ENCODE data around the gene AHCY. TPM values are rescaled to one million over a fixed set of nuclear protein-coding genes. Genes with fewer than 3 reads are reported as not detected.
"Not testable (repeated sequence)": the region's sequence is repeated elsewhere in the genome, so short reads cannot be mapped to it uniquely, and the experiment has no call there.

The AHCY gene
- total RNA-seq, 5 donors from 2014 or later (not counting 1 experiment from before 2014, with no cell fraction given): 15.3 to 28.3 (median 23.9) TPM

DNA sequence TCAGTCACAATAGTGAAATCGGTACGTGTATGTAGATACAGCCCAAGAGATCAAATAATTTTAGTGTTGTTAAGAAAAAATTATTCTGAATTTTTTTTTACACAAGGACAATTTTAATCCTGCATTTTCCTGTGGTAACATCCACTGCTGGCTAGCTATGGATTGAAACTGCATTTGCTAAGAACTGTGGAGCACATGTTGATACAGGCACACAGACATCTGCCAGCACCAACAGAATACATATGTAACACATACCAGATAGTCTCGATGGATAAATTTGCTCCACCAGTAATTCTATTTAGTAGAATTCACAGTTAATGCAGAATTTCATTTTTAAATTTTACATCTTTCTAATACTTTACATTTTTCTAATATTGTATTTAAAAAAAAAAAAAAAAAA is 59.8 kb downstream of the AHCY start:
- no peaks in the 10 kb centered on the region for H3K36me3 ChIP-seq (ENCODE audit: control insufficient read depth in 2 of 2, extremely low read depth in 1 of 2, insufficient read depth in 1 of 2, low read length in 1 of 2)
- ChIA-PET CTCF (no interaction called here), POLR2A (no interaction called here)
- H3K27ac Mint-ChIP-seq: no peak overlapping the region
- DNase-seq (no peak), ATAC-seq (replicated peaks in 1 of 4) (no peak)
- H3K27me3 Mint-ChIP-seq: peaks cover under 1 to 9% of the 10 kb centered on the region in 2 donors
- no peak overlapping the region for H3K27ac ChIP-seq (ENCODE audit: low read length)
- peaks cover under 1 to 2% (median 2%) of the 10 kb centered on the region in 3 donors for H3K9me3 Mint-ChIP-seq
- no CpG with 5 or more reads among the region's 3 CpGs for WGBS (ENCODE audit: insufficient coverage)
- peaks cover 8 to 14% of the 10 kb centered on the region in 2 experiments for H3K4me1 ChIP-seq (ENCODE audit: control insufficient read depth in 1 of 2, extremely low read depth in 1 of 2, insufficient read depth in 2 of 2, low read length in 2 of 2)
- H3K9me3 ChIP-seq: no peaks in the 10 kb centered on the region
- no peak overlapping the region for H3K4me3 Mint-ChIP-seq
- peaks cover 0 to 4% of the 10 kb centered on the region in 2 experiments for H3K27me3 ChIP-seq (replicated peaks in 1 of 2; ENCODE audit: control insufficient read depth in 2 of 2, extremely low read depth in 1 of 2, insufficient read depth in 2 of 2, low read length in 1 of 2)
- H3K4me1 Mint-ChIP-seq: peaks cover 22 to 27% (median 23%) of the 10 kb centered on the region in 3 donors
- H3K36me3 Mint-ChIP-seq: peaks cover under 1% of the 10 kb centered on the region
- no peak overlapping the region for H3K4me3 ChIP-seq (ENCODE audit: control insufficient read depth in 1 of 2, extremely low read depth in 1 of 2, low read length in 1 of 2)

DNA sequence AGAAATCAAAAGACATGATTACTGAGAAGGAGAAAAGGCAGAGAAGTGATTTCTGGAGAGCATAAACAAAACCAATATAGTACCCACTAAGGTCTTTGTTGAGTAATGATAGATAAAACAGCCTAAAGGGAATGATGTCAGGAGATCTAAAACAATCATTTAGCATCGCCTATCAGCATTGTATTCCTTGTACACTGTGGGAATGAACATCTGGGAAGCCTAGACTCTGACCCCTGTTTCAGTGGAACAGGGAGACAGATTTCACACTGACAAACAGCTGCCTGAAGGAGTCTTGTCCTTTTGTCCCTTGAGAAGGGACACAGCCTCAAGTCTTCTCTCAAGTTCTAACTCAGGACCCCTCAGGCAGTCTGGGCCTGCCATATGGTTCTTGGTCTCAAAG is 60.3 kb downstream of the AHCY start:
- ATAC-seq (replicated peaks in 1 of 4): no peak
- CTCF ChIA-PET: no interaction called here

DNA sequence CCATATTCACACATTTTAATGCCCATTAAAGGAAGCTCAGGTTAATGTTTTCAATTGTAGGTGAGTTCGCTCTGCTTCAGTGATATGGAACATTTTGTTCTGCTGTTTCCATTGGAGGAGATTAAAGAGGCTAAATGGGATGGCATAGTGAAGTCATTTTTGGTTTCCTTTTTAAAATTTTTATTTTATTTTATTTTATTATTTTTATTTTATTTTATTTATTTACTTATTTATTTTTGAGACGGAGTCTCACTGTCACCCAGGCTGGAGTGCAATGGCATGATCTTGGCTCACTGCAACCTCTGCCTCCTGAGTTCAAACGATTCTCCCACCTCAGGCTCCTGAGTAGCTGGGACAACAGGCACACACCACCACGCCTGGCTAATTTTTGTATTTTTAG is 61.1 kb downstream of the AHCY start:
- H3K9me3 Mint-ChIP-seq: peaks cover 10 to 16% (median 13%) of the 10 kb centered on the region in 3 donors
- no CpG with 5 or more reads among the region's 4 CpGs for WGBS (ENCODE audit: insufficient coverage)
- H3K4me1 ChIP-seq (ENCODE audit: control insufficient read depth in 1 of 2, extremely low read depth in 1 of 2, insufficient read depth in 2 of 2, low read length in 2 of 2): peaks cover 8 to 14% of the 10 kb centered on the region in 2 experiments
- DNase-seq; H3K36me3 ChIP-seq (ENCODE audit: control insufficient read depth in 2 of 2, extremely low read depth in 1 of 2, insufficient read depth in 1 of 2, low read length in 1 of 2); H3K27me3 ChIP-seq (replicated peaks in 1 of 2; ENCODE audit: control insufficient read depth in 2 of 2, extremely low read depth in 1 of 2, insufficient read depth in 2 of 2, low read length in 1 of 2); H3K4me3 ChIP-seq (ENCODE audit: control insufficient read depth in 1 of 2, extremely low read depth in 1 of 2, low read length in 1 of 2); H3K4me3 Mint-ChIP-seq; H3K9me3 ChIP-seq; H3K27ac ChIP-seq (ENCODE audit: low read length); POLR2A ChIA-PET; ATAC-seq (replicated peaks in 1 of 4); H3K27me3 Mint-ChIP-seq; H3K27ac Mint-ChIP-seq: not testable (repeated sequence)
- CTCF ChIA-PET: interaction anchor here in 1 of 2 donors (0.8 kb wide), 1 partner anchor 10 kb away, joined by 3 read pairs; no protein-coding TSS in a partner anchor
- peaks cover 22 to 27% (median 23%) of the 10 kb centered on the region in 3 donors for H3K4me1 Mint-ChIP-seq
- peaks cover 10% of the 10 kb centered on the region for H3K36me3 Mint-ChIP-seq

More for the DNA sequence above, 60.3 kb downstream of the AHCY start:
- Mint-ChIP-seq H3K9me3 (peaks cover 5 to 7% (median 6%) of the 10 kb centered on the region in 3 donors), H3K4me3 (no peak overlapping the region), H3K4me1 (peaks cover 22 to 27% (median 23%) of the 10 kb centered on the region in 3 donors), H3K36me3 (peaks cover 6% of the 10 kb centered on the region), H3K27ac (peak overlapping the region in 1 of 2 donors; percentile 7), H3K27me3 (peaks cover 4 to 9% of the 10 kb centered on the region in 2 donors)
- no peaks in the 10 kb centered on the region for H3K36me3 ChIP-seq (ENCODE audit: control insufficient read depth in 2 of 2, extremely low read depth in 1 of 2, insufficient read depth in 1 of 2, low read length in 1 of 2)
- no peak for DNase-seq
- POLR2A ChIA-PET: no interaction called here
- no peak overlapping the region for H3K27ac ChIP-seq (ENCODE audit: low read length)
- peaks cover 0 to 4% of the 10 kb centered on the region in 2 experiments for H3K27me3 ChIP-seq (replicated peaks in 1 of 2; ENCODE audit: control insufficient read depth in 2 of 2, extremely low read depth in 1 of 2, insufficient read depth in 2 of 2, low read length in 1 of 2)
- no CpG with 5 or more reads among the region's 1 CpG for WGBS (ENCODE audit: insufficient coverage)
- no peaks in the 10 kb centered on the region for H3K9me3 ChIP-seq
- no peak overlapping the region for H3K4me3 ChIP-seq (ENCODE audit: control insufficient read depth in 1 of 2, extremely low read depth in 1 of 2, low read length in 1 of 2)
- H3K4me1 ChIP-seq (ENCODE audit: control insufficient read depth in 1 of 2, extremely low read depth in 1 of 2, insufficient read depth in 2 of 2, low read length in 2 of 2): peaks cover 8 to 14% of the 10 kb centered on the region in 2 experiments

DNA sequence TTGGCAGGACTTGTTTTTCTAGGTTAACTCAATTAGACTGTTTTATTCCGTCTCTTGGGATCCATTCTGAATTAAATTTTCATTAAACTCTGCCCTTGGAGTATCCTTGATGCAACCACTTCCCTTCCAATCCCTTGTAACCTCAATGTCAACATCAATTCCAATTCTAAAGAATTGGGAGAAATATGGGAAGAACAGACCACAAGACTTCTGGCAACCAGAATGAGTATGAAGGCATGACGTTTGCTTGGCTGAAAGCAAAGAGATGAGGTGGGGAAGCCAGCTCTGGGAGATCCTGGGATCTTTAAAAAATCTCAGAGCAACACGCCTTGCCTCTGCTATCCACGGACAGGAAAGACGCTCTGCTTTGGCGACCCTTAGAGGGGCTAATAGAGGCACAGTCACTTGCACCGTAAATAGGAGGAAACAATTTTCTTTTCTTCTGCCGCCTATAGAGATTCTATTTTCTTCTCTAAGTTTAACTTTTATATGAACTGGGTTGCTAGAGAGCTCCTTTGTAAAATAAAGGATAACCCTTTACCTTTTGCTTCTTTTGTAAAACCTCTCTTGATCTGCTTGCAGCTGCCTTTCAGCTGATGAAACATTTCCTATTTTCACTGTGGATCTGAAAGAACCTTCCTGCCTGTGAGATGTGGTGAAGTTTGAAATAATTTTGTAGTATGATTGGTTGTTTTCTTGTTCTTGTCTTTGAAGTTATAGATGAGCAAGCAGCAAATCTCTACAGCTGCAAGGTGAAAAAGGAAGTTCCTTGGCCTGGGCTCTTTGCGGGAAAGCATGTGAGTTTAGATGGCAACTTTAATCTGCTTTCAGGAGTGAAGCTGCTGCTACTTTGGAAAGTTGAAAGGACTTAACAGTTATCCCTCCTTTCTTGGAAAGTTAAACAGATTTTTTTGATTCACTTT is 62.2 kb downstream of the AHCY start, which contains the start of gene ASIP:
Gene ASIP (plus strand): TSS at position 731 of the 923 bp plus-strand sequence. CDS start 18,952 bp downstream, outside the sequence.
- Mint-ChIP-seq H3K4me1 (peaks cover 22 to 27% (median 23%) of the 10 kb centered on the region in 3 donors), H3K36me3 (peaks cover 10% of the 10 kb centered on the region), H3K27ac (peak within 1 kb of the TSS; percentile 63 to 77), H3K27me3 (peaks cover 4 to 9% of the 10 kb centered on the region in 2 donors), H3K9me3 (peaks cover 10 to 16% (median 13%) of the 10 kb centered on the region in 3 donors), H3K4me3 (peak within 1 kb of the TSS; percentile 18 to 38 (median 21))
- WGBS (ENCODE audit: insufficient coverage): 40% methylated on average over 1 of the region's 9 CpGs
- ChIA-PET CTCF (interaction anchor here in 1 of 2 donors (0.6 kb wide), 1 partner anchor 34 kb away, joined by 4 read pairs; no protein-coding TSS in a partner anchor), POLR2A (interaction anchor here in 1 of 2 donors (0.6 kb wide), 1 partner anchor 118 kb away, joined by 7 read pairs; no protein-coding TSS in a partner anchor)
- H3K27ac ChIP-seq (ENCODE audit: low read length): no peak within 1 kb of the TSS
- ATAC-seq (replicated peaks in 1 of 4) (peak; percentile 48 to 83 (median 68)), DNase-seq (peak in 2 of 35 experiments; percentile 7 to 23)
- H3K4me3 ChIP-seq (ENCODE audit: control insufficient read depth in 1 of 2, extremely low read depth in 1 of 2, low read length in 1 of 2): no peak within 1 kb of the TSS
- H3K4me1 ChIP-seq (ENCODE audit: control insufficient read depth in 1 of 2, extremely low read depth in 1 of 2, insufficient read depth in 2 of 2, low read length in 2 of 2): peaks cover 8 to 14% of the 10 kb centered on the region in 2 experiments
- no peaks in the 10 kb centered on the region for H3K27me3 ChIP-seq (replicated peaks in 1 of 2; ENCODE audit: control insufficient read depth in 2 of 2, extremely low read depth in 1 of 2, insufficient read depth in 2 of 2, low read length in 1 of 2)
- H3K9me3 ChIP-seq: no peaks in the 10 kb centered on the region
- no peaks in the 10 kb centered on the region for H3K36me3 ChIP-seq (ENCODE audit: control insufficient read depth in 2 of 2, extremely low read depth in 1 of 2, insufficient read depth in 1 of 2, low read length in 1 of 2)

DNA sequence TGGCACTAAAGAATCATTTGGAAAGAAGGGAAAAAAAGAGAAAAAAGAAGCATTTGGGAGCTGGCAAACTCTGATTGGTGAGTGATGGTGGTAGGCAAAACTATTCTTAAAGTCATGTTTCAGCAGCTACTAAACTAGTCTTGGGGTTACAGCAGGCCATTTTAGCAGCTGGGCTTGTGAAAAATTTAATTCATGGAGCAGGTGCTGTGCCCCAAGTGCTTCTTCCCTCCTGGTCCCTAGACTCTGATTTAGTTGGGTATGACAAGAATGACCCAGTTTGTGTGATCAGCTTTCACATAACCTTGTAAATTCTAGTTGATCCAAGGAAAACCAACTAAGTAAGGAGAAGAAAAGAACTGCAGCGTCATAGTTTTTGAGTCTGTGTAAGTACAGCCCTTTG is 63.0 kb downstream of the AHCY start:
- no CpG with 5 or more reads among the region's 1 CpG for WGBS (ENCODE audit: insufficient coverage)

DNA sequence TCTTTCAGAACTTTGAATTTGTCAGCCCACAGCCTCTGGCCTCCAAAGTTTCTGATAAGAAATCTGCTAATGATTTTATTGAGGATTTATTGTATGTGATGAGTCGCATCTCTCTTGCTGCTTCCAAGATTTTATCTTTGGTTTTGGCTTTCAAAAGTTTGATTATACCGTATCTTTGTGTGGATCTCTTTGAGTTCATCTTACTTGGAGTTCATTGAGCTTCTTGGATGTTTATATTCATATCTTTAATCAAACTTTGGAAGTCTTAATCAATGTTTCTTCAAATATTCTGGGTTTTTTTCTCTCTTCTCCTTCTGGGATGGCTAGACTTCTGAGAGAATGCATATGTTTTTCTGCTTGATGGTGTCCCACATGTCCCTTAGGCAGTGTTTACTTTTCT is 65.2 kb downstream of the AHCY start:
- POLR2A ChIA-PET: no interaction called here
- H3K9me3 Mint-ChIP-seq: peaks cover 10 to 16% (median 13%) of the 10 kb centered on the region in 3 donors
- Histone ChIP-seq H3K27ac (ENCODE audit: low read length) (no peak overlapping the region), H3K9me3 (no peaks in the 10 kb centered on the region), H3K27me3 (replicated peaks in 1 of 2; ENCODE audit: control insufficient read depth in 2 of 2, extremely low read depth in 1 of 2, insufficient read depth in 2 of 2, low read length in 1 of 2) (no peaks in the 10 kb centered on the region), H3K36me3 (ENCODE audit: control insufficient read depth in 2 of 2, extremely low read depth in 1 of 2, insufficient read depth in 1 of 2, low read length in 1 of 2) (no peaks in the 10 kb centered on the region), H3K4me1 (ENCODE audit: control insufficient read depth in 1 of 2, extremely low read depth in 1 of 2, insufficient read depth in 2 of 2, low read length in 2 of 2) (peaks cover 8 to 14% of the 10 kb centered on the region in 2 experiments), H3K4me3 (ENCODE audit: control insufficient read depth in 1 of 2, extremely low read depth in 1 of 2, low read length in 1 of 2) (no peak overlapping the region)
- DNase-seq (no peak), ATAC-seq (replicated peaks in 1 of 4) (no peak)
- CTCF ChIA-PET: no interaction called here
- H3K4me1 Mint-ChIP-seq: peaks cover 22 to 27% (median 23%) of the 10 kb centered on the region in 3 donors
- H3K27me3 Mint-ChIP-seq: peaks cover 4 to 9% of the 10 kb centered on the region in 2 donors
- no CpG with 5 or more reads among the region's 2 CpGs for WGBS (ENCODE audit: insufficient coverage)
- H3K36me3 Mint-ChIP-seq: peaks cover 10% of the 10 kb centered on the region
- H3K27ac Mint-ChIP-seq: no peak overlapping the region
- H3K4me3 Mint-ChIP-seq: no peak overlapping the region

More for the DNA sequence above, 63.0 kb downstream of the AHCY start:
- H3K27me3 Mint-ChIP-seq: peaks cover 4 to 9% of the 10 kb centered on the region in 2 donors
- H3K9me3 ChIP-seq: no peaks in the 10 kb centered on the region
- no peak overlapping the region for H3K4me3 Mint-ChIP-seq
- H3K36me3 ChIP-seq (ENCODE audit: control insufficient read depth in 2 of 2, extremely low read depth in 1 of 2, insufficient read depth in 1 of 2, low read length in 1 of 2): no peaks in the 10 kb centered on the region
- peaks cover 10% of the 10 kb centered on the region for H3K36me3 Mint-ChIP-seq
- POLR2A ChIA-PET: no interaction called here
- ATAC-seq (replicated peaks in 1 of 4): no peak
- H3K27me3 ChIP-seq (replicated peaks in 1 of 2; ENCODE audit: control insufficient read depth in 2 of 2, extremely low read depth in 1 of 2, insufficient read depth in 2 of 2, low read length in 1 of 2): no peaks in the 10 kb centered on the region
- H3K4me1 Mint-ChIP-seq: peaks cover 22 to 27% (median 23%) of the 10 kb centered on the region in 3 donors
- CTCF ChIA-PET: no interaction called here
- peaks cover 10 to 16% (median 13%) of the 10 kb centered on the region in 3 donors for H3K9me3 Mint-ChIP-seq
- no peak overlapping the region for H3K27ac ChIP-seq (ENCODE audit: low read length)
- no peak overlapping the region for H3K4me3 ChIP-seq (ENCODE audit: control insufficient read depth in 1 of 2, extremely low read depth in 1 of 2, low read length in 1 of 2)
- H3K4me1 ChIP-seq (ENCODE audit: control insufficient read depth in 1 of 2, extremely low read depth in 1 of 2, insufficient read depth in 2 of 2, low read length in 2 of 2): peaks cover 8 to 14% of the 10 kb centered on the region in 2 experiments
- no peak for DNase-seq
- peak overlapping the region in 1 of 2 donors; percentile 77 for H3K27ac Mint-ChIP-seq

Data from T-cell (primary cell).